Stimulated activated CD4-positive, alpha-beta T cell treated with anti-CD3 and anti-CD28 coated beads, Interleukin-2, amount 100 ng/mL, for 4 hours (primary cell): ENCODE measurements around the gene NDFIP1.
"Not testable (repeated sequence)": the region's sequence is repeated elsewhere in the genome, so short reads cannot be mapped to it uniquely, and the experiment has no call there.

Experiments used
- DNase-seq: peaks from one replicate; pipeline ENCODE4 v3.0.0-alpha.2; 2020; ENCODE audit warnings: low read depth

NDFIP1 gene

DNA sequence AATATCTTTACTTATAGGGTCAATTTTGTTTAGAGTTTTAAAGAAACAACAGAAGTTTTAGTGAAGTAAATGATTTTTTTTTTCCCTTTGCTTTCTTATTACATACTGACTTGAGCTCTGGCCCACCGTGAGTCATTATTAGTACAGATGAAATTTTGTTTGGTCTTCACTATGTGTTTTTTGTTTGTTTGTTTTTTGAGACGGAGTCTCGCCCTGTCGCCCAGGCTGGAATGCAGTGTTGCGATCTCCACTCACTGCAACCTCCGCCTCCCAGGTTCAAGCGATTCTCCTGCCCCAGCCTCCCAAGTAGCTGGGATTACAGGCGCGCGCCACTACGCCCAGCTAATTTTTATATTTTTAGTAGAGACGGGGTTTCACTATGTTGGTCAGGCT is 45.9 kb downstream of the NDFIP1 start:
- not testable (repeated sequence) for DNase-seq

DNA sequence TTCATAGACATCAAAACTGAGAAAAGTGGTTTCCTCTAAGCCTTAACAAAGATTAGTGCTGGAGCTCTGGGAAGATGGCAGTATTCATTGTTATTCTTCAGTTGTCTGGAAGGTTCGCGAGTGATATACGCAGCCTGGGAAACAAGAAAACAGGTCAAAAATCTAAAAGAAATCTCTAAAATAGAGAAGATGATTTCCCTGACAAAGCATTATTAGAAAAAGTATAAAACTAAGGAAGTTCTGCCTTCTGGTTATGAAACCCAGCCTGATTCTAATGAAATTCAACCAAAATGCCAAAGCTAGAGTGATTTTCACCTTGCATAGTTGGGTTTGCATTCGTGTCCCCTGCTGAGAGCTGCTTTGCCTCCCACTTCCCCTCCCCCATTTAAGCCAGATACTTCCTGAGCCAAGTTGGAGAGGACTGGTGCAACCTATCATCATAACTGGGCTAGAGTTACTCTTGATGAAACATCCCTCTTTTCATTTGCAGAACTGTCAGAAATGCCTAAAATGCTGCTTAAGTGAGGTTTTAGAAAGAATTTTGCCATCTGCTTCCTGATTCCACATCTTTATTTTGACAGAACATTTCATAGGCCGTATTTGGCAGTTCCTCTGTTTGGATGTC is 48.4 kb downstream of the NDFIP1 start:
- DNase-seq = no peak

- DNase-seq = no peak
Observed at GRCh38 chr5:142159354-142159753, 50.8 kb downstream of the NDFIP1 start.

DNA sequence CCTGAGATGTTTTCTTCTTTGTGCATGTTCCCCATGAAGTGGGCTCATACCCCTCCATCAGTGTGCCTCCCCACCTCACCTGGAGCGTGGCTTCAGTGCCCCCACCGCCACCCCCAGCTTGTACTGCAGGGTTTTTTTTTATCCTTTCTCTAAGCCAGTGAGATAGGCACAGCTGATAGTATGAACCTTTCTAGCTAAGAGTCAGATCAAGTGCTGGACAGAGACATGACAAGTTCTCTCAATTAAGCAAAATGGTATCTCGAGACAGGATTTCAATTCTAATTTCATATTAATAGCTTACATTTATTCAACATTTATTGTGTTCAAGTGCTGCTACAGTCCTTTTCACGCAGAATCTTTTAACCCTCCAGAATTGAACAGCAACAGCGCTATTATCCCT is 55.7 kb downstream of the NDFIP1 start:
- no peak for DNase-seq

- DNase-seq = no peak
Observed at GRCh38 chr5:142166754-142167153, 58.2 kb downstream of the NDFIP1 start.

DNA sequence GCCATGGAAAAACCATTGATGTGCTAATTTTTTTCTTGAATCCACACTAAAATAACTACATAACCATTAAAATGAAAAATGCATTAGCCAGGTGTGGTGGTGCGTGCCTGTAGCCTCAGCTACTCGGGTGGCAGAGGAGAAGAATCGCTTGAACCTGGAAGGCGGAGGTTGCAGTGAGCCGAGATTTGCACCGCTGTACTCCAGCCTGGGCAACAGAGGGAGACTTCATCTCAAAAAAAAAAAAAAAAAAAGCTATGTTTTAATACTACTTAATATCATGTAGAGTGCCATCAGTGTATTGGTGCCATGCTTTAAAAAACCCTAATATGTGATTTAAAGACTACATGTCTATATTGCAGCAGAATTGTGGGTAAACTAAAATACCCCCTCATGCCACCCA is 58.9 kb downstream of the NDFIP1 start:
- DNase-seq = no peak

DNA sequence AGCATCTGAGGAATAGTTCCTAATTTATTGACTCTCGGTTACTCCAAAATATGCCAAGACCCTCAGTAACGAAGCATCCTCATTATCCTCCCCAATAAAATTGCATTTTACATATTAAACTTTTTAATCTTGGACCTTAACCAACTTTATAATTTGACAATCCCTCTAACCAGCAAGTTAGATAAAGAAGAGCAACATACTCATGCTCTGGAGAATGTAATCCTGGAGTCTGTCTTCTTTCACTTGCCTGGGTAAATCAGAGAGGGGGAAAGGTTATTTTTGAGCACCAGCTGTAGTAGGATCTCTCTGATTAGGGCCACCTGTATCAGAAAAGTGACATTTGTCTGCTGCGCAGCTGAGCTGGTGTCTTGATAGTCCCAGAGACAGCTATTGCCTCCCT is 59.8 kb downstream of the NDFIP1 start:
- DNase-seq = no peak

DNA sequence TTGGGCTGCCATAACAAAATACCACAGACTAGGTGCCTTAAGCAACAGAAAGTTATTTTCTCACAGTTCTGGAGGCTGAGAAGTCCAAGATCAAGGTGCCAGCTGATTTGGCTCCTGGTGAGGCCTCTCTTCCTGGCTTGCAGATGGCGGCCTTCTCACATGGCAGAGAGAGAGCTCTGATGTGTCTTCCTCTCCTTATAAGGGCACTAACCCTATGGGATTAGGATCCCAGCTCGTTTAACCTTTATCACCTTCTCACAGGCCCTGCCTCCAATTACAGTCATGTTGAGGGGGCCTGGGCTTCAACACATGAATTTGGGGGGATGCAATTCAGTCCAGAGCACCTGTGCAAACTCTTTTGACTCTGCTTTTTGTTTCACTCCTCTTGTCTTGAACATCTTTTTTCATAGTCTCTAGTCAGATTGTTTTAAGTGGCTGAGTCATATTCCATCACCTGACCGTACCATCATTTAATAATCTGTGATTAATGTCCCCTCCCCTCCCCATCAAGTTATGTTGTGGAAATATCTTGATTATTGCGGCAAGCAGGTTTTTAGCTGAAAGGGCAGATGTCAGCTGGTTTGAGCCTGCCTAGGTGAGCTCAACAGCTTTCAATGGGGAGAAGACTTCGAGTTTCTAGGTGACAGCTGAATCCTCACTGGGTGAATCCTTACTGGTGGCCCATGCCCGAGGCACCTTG is 61.8 kb downstream of the NDFIP1 start:
- DNase-seq = no peak

- DNase-seq = no peak
Observed at GRCh38 chr5:142171270-142171669, 62.7 kb downstream of the NDFIP1 start.

- DNase-seq = no peak
Observed at GRCh38 chr5:142175039-142175438, 66.5 kb downstream of the NDFIP1 start.

DNA sequence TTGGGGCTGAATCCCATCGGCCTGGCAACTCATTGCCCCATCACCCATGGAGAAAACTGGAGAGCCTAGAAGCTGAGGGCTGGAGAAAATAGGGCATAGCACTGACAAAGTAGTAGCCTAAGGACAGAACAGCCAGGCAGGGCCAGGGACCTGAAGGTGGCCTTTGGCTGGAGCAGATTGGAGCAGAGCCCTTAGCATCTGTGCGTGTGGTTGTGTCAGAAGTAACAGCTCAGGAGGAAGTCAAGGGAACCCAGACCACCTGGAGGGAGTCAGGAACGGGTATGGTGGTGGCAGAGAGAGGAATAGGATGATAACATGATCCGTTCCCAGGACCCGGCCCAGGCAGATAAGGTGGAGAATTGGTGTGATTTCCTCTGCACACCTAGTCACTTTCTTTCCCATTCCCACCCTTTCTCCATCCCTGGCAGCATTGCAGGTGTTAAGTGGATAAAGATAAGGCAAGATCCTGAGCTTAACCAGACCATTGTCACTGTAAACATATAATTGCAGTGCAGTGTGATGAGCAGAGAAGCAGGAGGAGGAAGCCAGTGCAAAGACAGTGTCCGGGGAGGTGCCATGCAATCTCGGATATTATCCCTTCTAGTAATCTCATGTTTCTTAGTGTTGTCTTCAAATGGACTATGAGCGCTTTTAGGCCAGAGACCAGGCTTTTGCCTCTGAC is 67.0 kb downstream of the NDFIP1 start:
- no peak for DNase-seq

GRCh38 chr5:142176255-142176654 is 67.7 kb downstream of the NDFIP1 start:
- no peak for DNase-seq

DNA sequence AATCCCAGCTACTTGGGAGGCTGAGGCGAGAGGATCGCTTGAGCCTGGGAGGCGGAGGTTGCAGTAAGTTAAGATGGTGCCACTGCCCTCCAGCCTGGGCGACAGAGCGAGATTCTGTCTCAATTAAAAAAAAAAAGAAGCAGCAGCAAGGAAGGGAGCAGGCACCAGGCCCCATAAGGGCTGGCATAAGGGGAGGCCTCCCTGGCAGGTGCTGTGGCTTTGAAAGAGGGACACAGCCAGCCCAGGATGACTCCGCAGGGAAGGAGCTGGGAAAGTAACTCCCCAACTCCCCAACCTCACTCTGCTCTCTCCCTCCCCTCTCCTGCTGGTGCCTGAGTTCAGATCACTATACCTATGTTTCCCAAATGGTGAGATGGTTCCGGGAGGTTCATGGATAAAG is 70.1 kb downstream of the NDFIP1 start:
- no peak for DNase-seq

DNA sequence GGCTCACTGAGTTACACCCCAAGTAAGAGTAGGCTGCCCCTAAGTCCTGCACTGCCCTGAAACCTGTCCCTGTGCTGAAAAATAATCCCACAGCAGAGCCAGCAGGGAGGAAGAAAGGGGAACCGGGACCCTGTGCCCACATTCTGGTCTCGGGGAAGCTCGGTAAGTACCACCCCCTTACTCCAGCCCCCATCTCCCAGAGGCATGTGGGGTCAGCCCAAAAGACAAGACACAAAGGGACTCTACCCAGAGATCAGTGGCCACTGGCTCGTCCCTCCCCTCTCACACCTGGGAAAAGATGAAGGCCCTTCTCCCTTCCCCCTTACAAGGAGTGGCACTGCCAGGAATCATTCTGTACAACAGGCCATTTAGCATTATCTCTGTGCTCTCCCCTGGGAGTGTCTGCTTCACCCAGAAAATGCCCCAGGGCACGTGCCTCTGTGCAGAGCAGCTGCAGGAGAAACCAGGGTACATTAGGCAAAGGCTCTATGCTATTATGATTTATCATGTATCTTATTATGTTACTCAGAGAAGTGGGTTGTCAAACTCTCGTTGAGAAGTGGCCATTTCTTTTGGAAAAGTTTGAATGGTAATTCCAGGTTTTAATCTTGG is 71.3 kb downstream of the NDFIP1 start:
- no peak for DNase-seq

DNA sequence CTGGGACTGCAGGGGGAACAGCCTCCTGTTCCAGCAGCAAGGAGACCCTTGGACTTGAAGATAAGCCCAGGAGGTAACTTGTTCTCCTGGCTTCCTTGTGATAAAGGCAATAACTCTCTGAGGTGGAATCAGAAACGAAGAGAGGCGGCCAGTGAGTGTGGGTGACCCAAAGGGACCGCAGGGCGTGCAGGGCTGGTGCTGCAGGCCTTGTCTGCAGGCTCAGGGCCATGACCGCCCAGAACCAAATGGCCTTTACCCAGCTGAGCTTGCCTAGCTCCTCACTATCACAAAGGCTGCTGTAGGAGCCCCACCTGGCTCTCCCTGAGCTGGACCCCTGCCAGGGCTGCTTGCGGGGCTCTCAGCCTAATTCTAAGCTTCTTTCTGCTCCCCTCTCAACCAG is 72.5 kb downstream of the NDFIP1 start:
- no peak for DNase-seq

DNA sequence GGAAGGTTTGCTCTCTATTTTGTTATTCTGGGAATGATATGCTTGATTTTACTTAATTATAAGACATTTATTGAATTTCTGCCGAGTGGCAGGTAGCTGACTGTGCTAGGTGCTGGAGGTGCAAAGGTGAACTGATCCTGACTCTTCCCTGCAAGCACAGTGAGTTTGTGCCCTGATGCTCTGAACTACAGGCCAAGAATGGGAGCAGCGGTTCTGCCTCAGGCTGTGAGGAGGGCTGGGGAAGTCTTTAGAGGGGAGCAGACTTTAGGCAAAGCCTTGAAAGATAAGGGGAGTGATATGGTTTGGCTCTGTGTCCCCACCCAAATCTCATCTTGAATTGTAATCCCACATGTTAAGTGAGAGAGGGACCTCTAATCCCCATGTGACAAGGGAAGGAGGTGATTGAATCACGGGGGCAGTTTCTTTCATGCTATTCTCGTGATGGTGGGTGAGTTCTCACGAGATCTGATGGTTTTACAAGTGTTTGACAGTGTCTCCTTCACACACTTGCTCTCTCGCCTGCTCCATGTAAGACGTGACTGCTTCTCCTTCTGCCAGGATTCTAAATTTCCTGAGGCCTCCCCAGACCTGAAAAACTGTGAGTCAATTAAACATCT is 73.1 kb downstream of the NDFIP1 start:
- no peak for DNase-seq

- DNase-seq = no peak
Observed at GRCh38 chr5:142182840-142183239, 74.3 kb downstream of the NDFIP1 start.

GRCh38 chr5:142183561-142183960 is 75.0 kb downstream of the NDFIP1 start:
- no peak for DNase-seq

GRCh38 chr5:142184988-142185387 is 76.4 kb downstream of the NDFIP1 start:
- DNase-seq = no peak

DNA sequence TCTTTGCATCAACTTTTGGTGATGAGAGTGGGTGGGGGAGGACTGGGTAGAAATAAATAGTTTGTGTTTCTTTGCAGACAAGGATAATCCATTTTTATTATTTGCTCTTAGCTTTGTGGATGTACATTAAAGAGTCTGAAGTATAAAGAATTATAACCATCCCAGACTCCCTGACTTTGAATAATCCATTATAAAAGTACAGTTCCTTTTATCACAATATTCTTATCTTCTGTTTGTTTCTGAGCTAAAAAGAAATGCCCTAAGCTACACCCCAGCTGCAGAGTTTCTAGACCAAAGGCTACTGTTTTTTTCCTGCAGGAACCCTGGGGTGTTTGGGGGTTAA is 77.9 kb downstream of the NDFIP1 start:
- DNase-seq = no peak

DNA sequence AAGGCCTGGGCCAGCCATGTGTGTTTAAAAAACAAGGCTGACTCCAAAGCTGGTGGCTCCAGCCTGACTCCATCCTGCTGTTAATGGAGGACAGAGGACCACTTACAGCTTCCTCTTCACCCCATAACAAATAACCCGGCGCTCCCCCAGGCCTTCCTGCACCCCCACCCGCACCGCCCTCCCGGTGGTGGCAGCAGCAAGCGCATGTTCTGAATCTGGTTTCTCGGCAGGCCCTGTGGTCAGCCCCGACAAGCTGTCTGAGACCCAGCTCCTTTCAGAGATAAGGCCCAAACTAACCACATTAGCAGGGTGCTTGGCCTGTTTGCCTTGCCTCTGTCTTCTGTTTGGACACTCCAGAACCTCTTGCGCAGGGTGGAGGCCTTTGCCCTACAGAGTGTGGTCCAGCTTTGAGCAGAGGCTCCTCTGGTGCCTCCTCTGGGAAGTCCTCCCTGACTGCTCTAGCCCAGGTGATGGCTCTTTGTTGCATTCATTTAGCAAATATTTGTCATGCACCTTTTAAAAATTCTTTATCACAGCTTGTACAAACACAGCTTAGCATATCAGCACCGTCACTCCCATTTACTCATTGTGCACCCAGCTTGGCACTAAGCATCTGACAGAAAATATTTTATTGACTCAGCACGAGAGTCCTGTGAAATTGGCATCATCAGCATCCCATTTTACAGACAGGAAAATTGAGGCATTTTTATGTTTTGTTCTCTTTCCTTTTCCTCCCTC is 78.4 kb downstream of the NDFIP1 start:
- DNase-seq = no peak

- not testable (repeated sequence) for DNase-seq
Observed at GRCh38 chr5:142188691-142189090, 80.1 kb downstream of the NDFIP1 start.
